GM12892 (cell line): ENCODE measurements around the gene EPHB3.

ENCODE experiments used
- DNase-seq: peaks from one replicate; pipeline ENCODE4 v3.0.0; 2011; ENCODE audit not compliant: insufficient read length
- FAIRE-seq: peaks from 2 replicates; lab custom pipeline; 2011; peaks lifted over from hg19 to GRCh38; lab: Jason Lieb, UNC
- POLR2A ChIP-seq: IDR thresholded peaks from 2 replicates; pipeline ENCODE4 v1.6.1; 2011; ENCODE audit warnings: low read depth, low read length, control low read depth
- POLR2AphosphoS5 ChIP-seq: IDR thresholded peaks from 2 replicates; pipeline ENCODE4 v1.6.1; 2011; ENCODE audit warnings: low read depth, low read length, control low read depth
- TAF1 ChIP-seq: IDR thresholded peaks from 2 replicates; pipeline ENCODE4 v1.6.1; 2011; ENCODE audit warnings: low read depth, mild to moderate bottlenecking, control low read depth, low read length, borderline replicate concordance

The EPHB3 gene

GRCh38 chr3:184577546-184577945 is 16.0 kb downstream of the EPHB3 start:
- FAIRE-seq: no peak
- TF ChIP-seq TAF1: no peak
- no peak for TF ChIP-seq POLR2AphosphoS5
- TF ChIP-seq POLR2A: no peak

DNA sequence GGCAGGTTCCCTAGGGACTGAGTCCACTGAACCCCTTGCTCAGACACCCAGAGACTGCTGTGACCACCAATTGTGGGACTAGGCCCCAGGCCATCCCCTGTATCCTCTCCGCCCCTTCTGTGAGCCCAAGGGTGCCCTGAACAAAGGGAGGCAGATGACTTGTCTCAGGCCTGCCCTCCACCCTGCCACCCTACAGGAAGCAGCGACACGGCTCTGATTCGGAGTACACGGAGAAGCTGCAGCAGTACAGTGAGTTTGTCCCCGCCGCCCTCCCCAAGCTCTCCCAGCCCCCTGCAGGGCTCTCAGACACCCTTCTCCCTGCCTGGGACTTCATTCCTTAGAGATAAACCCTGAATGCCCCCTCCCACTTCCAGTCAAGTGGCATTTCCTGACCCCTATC is 16.6 kb downstream of the EPHB3 start:
- DNase-seq: no peak
- TF ChIP-seq POLR2A (no peak), POLR2AphosphoS5 (no peak), TAF1 (no peak)
- FAIRE-seq: no peak

More at GRCh38 chr3:184577546-184577945, 16.0 kb downstream of the EPHB3 start:
- no peak for DNase-seq

DNA sequence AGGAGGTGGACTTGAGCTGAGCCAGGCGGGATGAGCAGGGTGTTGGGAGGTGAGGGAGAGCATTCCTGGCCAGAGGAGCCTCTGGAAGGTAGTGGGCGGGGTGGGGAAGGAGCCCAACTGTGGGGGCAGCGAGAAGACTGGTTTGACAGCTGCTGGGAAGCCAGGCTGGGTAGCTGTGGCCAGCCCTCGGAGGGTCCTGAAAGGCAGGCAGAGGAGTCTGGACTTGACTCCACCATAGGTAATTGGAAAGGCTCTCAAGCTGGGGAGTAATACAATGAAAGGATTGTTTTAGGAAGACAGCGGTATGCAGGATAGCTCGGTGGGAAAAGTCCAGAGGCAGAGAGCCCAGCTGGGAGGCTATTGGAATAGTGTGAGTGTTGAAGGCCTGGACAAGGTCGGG is 17.2 kb downstream of the EPHB3 start:
- no peak for TF ChIP-seq POLR2AphosphoS5
- TF ChIP-seq POLR2A: no peak
- TF ChIP-seq TAF1: no peak
- DNase-seq (no peak), FAIRE-seq (no peak)

- FAIRE-seq (no peak), DNase-seq (no peak)
- TF ChIP-seq TAF1 (no peak), POLR2AphosphoS5 (no peak), POLR2A (no peak)
These were observed 17.9 kb downstream of the EPHB3 start for GRCh38 chr3:184579513-184579912.

GRCh38 chr3:184580376-184580775 is 18.8 kb downstream of the EPHB3 start:
- TF ChIP-seq POLR2A: no peak
- no peak for TF ChIP-seq TAF1
- TF ChIP-seq POLR2AphosphoS5: no peak
- FAIRE-seq: no peak
- DNase-seq: no peak

GRCh38 chr3:184581331-184581855 is 19.8 kb downstream of the EPHB3 start:
- FAIRE-seq: no peak
- DNase-seq: no peak
- TF ChIP-seq TAF1 (no peak), POLR2A (no peak), POLR2AphosphoS5 (no peak)

- TF ChIP-seq POLR2A (no peak), TAF1 (no peak)
- FAIRE-seq: no peak
- no peak for DNase-seq
These were observed 21.3 kb downstream of the EPHB3 start for GRCh38 chr3:184582646-184583577.

- FAIRE-seq: no peak
- TF ChIP-seq POLR2A (no peak), POLR2AphosphoS5 (no peak), TAF1 (no peak)
- DNase-seq: no peak
These were observed 22.2 kb downstream of the EPHB3 start for GRCh38 chr3:184583578-184584451.

- DNase-seq (no peak), FAIRE-seq (no peak)
- no peak for TF ChIP-seq POLR2A
- TF ChIP-seq TAF1: no peak
- no peak for TF ChIP-seq POLR2AphosphoS5
These were observed 22.9 kb downstream of the EPHB3 start for GRCh38 chr3:184584464-184584891.

- no peak for DNase-seq
- TF ChIP-seq POLR2AphosphoS5: no peak
- no peak for TF ChIP-seq TAF1
- no peak for TF ChIP-seq POLR2A
- FAIRE-seq: no peak
These were observed 24.0 kb downstream of the EPHB3 start for GRCh38 chr3:184585545-184585944.

DNA sequence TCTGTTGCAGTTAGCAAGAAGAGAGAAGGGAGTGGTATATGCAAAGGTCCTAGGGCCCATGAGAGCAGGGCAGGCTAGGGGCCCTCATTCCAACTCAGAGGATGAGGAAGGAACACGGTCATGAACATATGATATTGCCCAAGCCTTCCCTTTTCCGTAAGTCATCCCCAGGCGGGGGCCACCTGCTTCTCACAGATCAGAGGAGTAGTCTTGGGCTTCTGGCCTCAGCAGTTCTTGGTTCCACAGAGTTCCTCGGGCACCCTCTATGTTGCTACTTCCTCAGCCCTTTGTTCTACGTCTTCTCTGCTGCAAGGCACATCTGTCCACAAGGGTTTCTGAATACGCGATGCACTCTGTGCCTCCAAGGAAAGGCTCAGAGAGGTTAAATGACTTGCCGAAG is 25.3 kb downstream of the EPHB3 start:
- FAIRE-seq (no peak), DNase-seq (no peak)
- TF ChIP-seq POLR2A (no peak), TAF1 (no peak), POLR2AphosphoS5 (no peak)

DNA sequence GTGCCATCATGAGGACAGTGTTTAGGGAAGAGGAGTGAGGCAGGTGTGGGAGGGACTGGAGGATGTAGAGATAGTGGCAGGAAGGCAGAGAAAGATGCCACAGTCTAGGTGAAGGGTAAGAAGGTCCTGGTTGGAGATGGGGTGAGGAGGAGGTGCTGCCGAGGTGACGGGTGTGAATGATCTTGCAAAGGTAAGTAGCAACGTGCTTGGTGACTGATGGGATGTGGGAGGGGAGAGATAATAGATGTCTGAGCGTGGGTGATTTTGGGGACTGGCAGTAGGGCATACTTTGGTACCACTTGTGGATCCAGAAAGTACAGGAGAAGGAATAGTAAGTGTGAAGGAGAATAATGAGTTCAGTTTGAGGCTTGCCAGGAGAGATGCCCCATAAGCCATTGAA is 27.2 kb downstream of the EPHB3 start:
- FAIRE-seq: no peak
- no peak for DNase-seq
- TF ChIP-seq TAF1 (no peak), POLR2AphosphoS5 (no peak), POLR2A (no peak)

GRCh38 chr3:184590795-184591194 is 29.2 kb downstream of the EPHB3 start:
- FAIRE-seq: no peak
- TF ChIP-seq POLR2A (no peak), POLR2AphosphoS5 (no peak), TAF1 (no peak)
- no peak for DNase-seq
